Ascending aorta (tissue), 2 donors: ENCODE results near the gene KRAS. TPM values are rescaled to one million over a fixed set of nuclear protein-coding genes. Genes with fewer than 3 reads are reported as not detected.

Source experiments
- DNase-seq, 2 donors: peaks; one replicate each; pipeline ENCODE4 v3.0.0-alpha.2; 2019; ENCODE audit warnings: low spot score in 2 of 2
- H3K27ac ChIP-seq, 2 donors: fragments of 200-600 bp; sonication (generic); one replicate each; pipeline ENCODE4 v1.5.1; 2016 to 2017; ENCODE audit warnings: mild to moderate bottlenecking in 1 of 2
- H3K27me3 ChIP-seq: fragments of 200-600 bp; sonication (generic); one replicate; pipeline ENCODE4 v1.5.1; 2017
- H3K36me3 ChIP-seq, 2 donors: fragments of 200-600 bp; sonication (generic); one replicate each; pipeline ENCODE4 v1.5.1; 2016
- H3K4me1 ChIP-seq, 2 donors: fragments of 200-600 bp; sonication (generic); one replicate each; pipeline ENCODE4 v1.5.1; 2016 to 2017; ENCODE audit warnings: mild to moderate bottlenecking in 1 of 2
- H3K4me3 ChIP-seq, 2 donors: fragments of 200-600 bp; sonication (generic); one replicate each; pipeline ENCODE4 v1.5.1; 2016 to 2017; ENCODE audit warnings: mild to moderate bottlenecking in 1 of 2
- H3K9me3 ChIP-seq, 2 donors: fragments of 200-600 bp; sonication (generic); one replicate each; pipeline ENCODE4 v1.5.1; 2016
- CTCF ChIP-seq, 3 experiments: fragments of 200-600 bp in 2 of 3; fragments of 450-650 bp in 1 of 3; sonication (generic) in 2 of 3; IDR thresholded peaks; one replicate each; pipeline ENCODE4 v1.5.1; 2016 to 2019; ENCODE audit warnings: antibody characterized with exemption in 3 of 3, mild to moderate bottlenecking in 1 of 3, moderate library complexity in 1 of 3
- intact Hi-C: fragments of 100-400 bp; cut with DNase I; formaldehyde crosslinking; loops from one replicate; pipeline ENCODE4 v1.15.1; 2023
- total RNA-seq: library from RNA; depleted of rRNA; stranded (reverse); fragments of >200 nt; gene quantifications from one replicate; pipeline ENCODE4 v1.1.0, GENCODE V29; 2016

Gene KRAS
- total RNA-seq, 1 donor from 2014 or later = 9.8 TPM

DNA sequence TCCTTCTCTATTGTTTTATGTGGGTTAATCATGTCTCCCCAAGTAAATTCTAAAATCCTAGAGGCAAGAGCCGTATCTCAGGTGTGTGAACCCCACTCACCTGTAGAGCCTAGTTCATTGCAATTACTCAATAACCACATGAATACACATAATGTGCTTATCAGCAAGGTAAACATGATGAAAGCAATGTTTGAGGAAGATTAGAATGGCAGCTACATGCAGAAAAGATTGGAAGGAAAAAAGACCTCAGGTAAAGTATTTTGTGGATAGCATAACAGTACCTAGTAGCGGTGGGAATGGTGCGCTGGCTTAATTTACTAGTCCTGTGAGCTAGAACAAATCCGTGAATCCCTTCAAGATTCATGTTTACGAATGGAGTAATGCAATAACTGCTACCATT, 5.3 kb upstream of the KRAS start:
- Histone ChIP-seq H3K4me1 (no peaks in the 10 kb centered on the region), H3K27me3 (no peaks in the 10 kb centered on the region), H3K36me3 (no peaks in the 10 kb centered on the region), H3K9me3 (no peaks in the 10 kb centered on the region), H3K27ac (no peak overlapping the region), H3K4me3 (no peak overlapping the region)
- intact Hi-C loops = loop anchor here (10.0 kb wide), 3 partner anchors 699 to 1019 kb away; partner anchors contain the start of gene RASSF8
- no peak for TF ChIP-seq CTCF (IDR thresholded peaks at IDR 0.05)
- DNase-seq = no peak

DNA sequence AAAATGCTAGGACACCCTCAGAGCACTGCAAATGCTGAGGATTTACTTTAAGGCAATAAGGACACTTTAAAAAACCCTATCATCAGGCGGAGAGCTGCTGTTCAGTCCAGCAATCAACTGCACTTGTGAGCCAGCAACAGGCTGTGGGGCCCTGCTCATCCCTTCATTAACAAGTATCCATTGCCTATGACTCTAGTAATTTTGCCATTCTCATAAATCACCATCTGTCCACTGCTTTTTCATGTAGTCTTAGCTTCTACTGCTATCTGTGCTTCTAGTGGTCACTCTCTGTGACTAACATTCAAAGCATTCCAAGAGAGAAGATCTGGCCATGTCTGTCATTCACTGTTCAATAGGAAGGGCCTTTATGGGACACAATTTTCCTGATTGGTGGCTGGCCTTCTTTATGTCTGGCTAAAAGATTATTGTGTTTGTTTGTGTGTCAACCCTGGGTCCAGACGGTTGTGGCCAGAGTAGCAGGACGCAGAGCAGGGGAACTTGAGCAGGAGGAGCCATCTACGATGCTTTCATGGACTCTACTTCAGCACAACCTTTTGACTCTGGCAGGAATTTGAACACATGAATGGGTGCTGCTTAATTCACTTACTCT, 3.6 kb upstream of the KRAS start:
- H3K4me1 ChIP-seq = no peaks in the 10 kb centered on the region
- no peak for TF ChIP-seq CTCF (IDR thresholded peaks at IDR 0.05)
- no peak for DNase-seq
- H3K27me3 ChIP-seq = no peaks in the 10 kb centered on the region
- intact Hi-C loops = loop anchor here (5.0 to 10.0 kb wide), 4 partner anchors 700 to 1020 kb away; partner anchors contain the start of genes RASSF8 and SSPN
- H3K27ac ChIP-seq = no peak overlapping the region
- no peak overlapping the region for H3K4me3 ChIP-seq
- no peaks in the 10 kb centered on the region for H3K36me3 ChIP-seq
- no peaks in the 10 kb centered on the region for H3K9me3 ChIP-seq

GRCh38 chr12:25253371-25254068, 2.8 kb upstream of the KRAS start:
- no peak for DNase-seq
- Histone ChIP-seq H3K4me1 (peaks cover 2 to 4% of the 10 kb centered on the region in 2 donors), H3K9me3 (no peaks in the 10 kb centered on the region), H3K36me3 (no peaks in the 10 kb centered on the region), H3K27me3 (no peaks in the 10 kb centered on the region), H3K4me3 (no peak overlapping the region), H3K27ac (no peak overlapping the region)
- no peak for TF ChIP-seq CTCF (IDR thresholded peaks at IDR 0.05)
- intact Hi-C loops = loop anchor here (5.0 to 10.0 kb wide), 4 partner anchors 701 to 1021 kb away; partner anchors contain the start of genes RASSF8 and SSPN

DNA sequence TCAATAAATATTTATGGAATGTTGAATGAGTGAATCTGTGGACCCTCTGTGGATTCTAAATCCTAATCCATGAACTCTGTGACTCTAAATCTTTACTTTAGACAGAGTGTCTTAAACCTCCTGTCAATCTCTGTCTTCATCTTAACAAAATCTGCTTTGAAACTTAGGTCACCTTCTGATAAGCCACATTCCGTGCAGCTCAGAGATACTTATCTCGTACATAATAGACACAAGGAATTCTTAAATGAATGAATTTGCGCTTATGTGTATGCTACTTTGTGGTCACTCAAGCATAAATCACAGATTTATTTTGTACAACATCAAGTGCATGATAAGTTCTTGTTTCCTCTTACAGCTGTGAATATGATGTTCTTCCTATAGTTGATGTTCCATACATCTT, 2.2 kb upstream of the KRAS start:
- Histone ChIP-seq H3K9me3 (no peaks in the 10 kb centered on the region), H3K4me1 (peaks cover 2 to 4% of the 10 kb centered on the region in 2 donors), H3K36me3 (no peaks in the 10 kb centered on the region), H3K27ac (no peak overlapping the region), H3K27me3 (no peaks in the 10 kb centered on the region), H3K4me3 (no peak overlapping the region)
- no peak for DNase-seq
- no peak for TF ChIP-seq CTCF (IDR thresholded peaks at IDR 0.05)
- intact Hi-C loops = loop anchor here (5.0 to 10.0 kb wide), 4 partner anchors 702 to 1022 kb away; partner anchors contain the start of genes RASSF8 and SSPN

DNA sequence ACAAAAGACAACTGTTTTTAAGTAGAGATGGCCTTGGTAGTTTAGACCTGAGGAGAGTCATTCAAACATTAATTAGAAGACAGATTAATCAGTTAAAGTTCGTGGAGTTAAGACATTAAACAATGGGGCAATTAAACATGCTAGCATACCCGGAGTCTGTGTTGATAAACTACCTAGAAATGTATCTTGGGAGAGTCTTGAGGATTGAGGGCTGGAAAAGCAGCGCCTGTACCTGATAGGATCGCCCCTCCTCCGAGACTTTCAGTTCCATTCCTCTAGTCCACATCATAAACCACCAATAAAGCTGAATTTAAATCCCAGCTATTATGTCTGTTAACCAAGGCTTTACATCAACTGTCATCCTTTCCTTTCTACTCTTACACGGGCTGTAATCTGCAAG, 1.0 kb upstream of the KRAS start:
- H3K9me3 ChIP-seq = no peaks in the 10 kb centered on the region
- H3K27ac ChIP-seq = peak overlapping the region; percentile 94 to 96
- H3K4me1 ChIP-seq = peaks cover 2 to 4% of the 10 kb centered on the region in 2 donors
- no peak for DNase-seq
- intact Hi-C loops = loop anchor here (1.0 to 10.0 kb wide), 6 partner anchors 56 to 1023 kb away; partner anchors contain the start of genes DNAI7, ETFRF1, RASSF8 and SSPN
- no peaks in the 10 kb centered on the region for H3K27me3 ChIP-seq
- TF ChIP-seq CTCF (IDR thresholded peaks at IDR 0.05) = no peak
- H3K36me3 ChIP-seq = no peaks in the 10 kb centered on the region
- peak overlapping the region; percentile 93 for H3K4me3 ChIP-seq
